Nephron progenitor cell (in vitro differentiated cells): ENCODE results near the gene BABAM2.
A peak's percentile ranks its signal among the peaks of the same experiment; 100 is the strongest.

Experiments used
- DNase-seq: peaks from one replicate; pipeline ENCODE4 v3.0.0; 2021
- H3K27ac Mint-ChIP-seq: 2 replicates; pipeline ENCODE4 v1.8.0; 2021; ENCODE audit warnings: mild to moderate bottlenecking, moderate library complexity, mixed read lengths
- H3K27me3 Mint-ChIP-seq: 2 replicates; pipeline ENCODE4 v1.8.0; 2021; ENCODE audit warnings: mild to moderate bottlenecking, low read depth, mixed read lengths; ENCODE audit not compliant: poor library complexity
- H3K36me3 Mint-ChIP-seq: 2 replicates; pipeline ENCODE4 v1.8.0; 2021; ENCODE audit warnings: low read depth, mixed read lengths
- H3K4me1 Mint-ChIP-seq: 2 replicates; pipeline ENCODE4 v1.8.0; 2021; ENCODE audit warnings: mixed read lengths
- H3K4me3 Mint-ChIP-seq: 2 replicates; pipeline ENCODE4 v1.8.0; 2021; ENCODE audit warnings: mild to moderate bottlenecking, moderate library complexity, mixed read lengths
- H3K9me3 Mint-ChIP-seq: 2 replicates; pipeline ENCODE4 v1.8.0; 2021; ENCODE audit warnings: mild to moderate bottlenecking, moderate library complexity, mixed read lengths
- TF ChIP-seq, protein P1 (sequence below): fragments of 200-600 bp; sonication (generic); IDR thresholded peaks from 2 replicates; pipeline ENCODE4 v1.5.0; 2021; ENCODE audit warnings: antibody characterized with exemption

Gene BABAM2

DNA sequence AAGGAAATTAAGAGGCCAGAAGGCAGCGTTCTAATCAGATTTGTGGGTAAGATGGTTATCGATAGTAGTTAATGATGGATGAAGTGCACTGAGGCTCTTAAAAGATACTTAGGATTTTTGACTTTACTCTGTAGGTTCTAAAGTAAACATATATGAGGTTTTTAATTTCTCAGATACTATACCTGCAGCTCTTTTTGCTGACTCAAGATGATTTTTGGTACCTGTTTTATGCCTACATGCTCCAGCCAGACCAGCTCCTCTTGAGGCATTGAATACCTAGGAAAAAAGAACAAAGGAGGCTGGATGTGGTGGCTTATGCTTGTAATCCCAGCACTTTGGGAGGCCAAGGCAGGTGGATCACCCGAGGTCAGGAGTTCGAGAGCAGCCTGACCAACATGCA, 260.5 kb downstream of the BABAM2 start:
- Mint-ChIP-seq H3K27ac (no peak overlapping the region), H3K4me1 (peaks cover 24% of the 10 kb centered on the region), H3K27me3 (no peaks in the 10 kb centered on the region), H3K9me3 (peaks cover 15% of the 10 kb centered on the region), H3K4me3 (no peak overlapping the region), H3K36me3 (peaks cover 36% of the 10 kb centered on the region)
- TF ChIP-seq, protein P1, sequence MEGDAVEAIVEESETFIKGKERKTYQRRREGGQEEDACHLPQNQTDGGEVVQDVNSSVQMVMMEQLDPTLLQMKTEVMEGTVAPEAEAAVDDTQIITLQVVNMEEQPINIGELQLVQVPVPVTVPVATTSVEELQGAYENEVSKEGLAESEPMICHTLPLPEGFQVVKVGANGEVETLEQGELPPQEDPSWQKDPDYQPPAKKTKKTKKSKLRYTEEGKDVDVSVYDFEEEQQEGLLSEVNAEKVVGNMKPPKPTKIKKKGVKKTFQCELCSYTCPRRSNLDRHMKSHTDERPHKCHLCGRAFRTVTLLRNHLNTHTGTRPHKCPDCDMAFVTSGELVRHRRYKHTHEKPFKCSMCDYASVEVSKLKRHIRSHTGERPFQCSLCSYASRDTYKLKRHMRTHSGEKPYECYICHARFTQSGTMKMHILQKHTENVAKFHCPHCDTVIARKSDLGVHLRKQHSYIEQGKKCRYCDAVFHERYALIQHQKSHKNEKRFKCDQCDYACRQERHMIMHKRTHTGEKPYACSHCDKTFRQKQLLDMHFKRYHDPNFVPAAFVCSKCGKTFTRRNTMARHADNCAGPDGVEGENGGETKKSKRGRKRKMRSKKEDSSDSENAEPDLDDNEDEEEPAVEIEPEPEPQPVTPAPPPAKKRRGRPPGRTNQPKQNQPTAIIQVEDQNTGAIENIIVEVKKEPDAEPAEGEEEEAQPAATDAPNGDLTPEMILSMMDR: no peak
- DNase-seq: no peak

DNA sequence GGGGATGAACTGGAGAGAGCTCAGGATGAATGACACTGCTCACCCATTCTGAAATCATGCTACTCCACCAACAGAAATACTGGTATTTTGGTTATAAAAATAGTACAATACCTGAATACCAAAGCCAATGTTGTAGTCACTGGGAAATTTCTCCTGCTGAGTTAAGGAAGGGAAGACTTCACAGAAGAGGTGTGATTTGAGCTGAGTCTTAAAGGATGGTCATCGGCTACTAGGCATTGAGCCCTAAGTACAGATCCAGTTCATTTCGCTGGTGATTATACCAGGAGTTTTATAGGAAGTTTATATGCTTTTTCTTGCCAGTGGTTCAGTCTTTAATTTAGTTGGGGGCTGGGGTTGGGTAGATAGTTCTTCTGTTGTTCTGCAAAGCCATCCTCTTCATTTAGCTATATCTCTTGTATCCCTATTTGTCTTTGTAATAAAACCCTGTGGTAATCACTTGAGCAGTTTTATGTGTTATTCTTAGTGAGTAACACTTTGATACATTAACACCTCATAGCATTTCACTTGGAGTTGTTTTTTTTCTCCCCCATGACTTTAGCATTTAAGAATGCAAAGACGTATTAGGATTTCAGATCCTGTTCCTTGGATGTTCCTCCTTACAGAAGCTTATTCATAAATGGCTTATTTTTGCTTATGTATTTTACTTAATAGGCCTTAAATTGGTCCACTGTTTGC, 262.2 kb downstream of the BABAM2 start:
- H3K9me3 Mint-ChIP-seq: peaks cover 14% of the 10 kb centered on the region
- H3K27ac Mint-ChIP-seq: peak overlapping the region; percentile 11
- H3K27me3 Mint-ChIP-seq: no peaks in the 10 kb centered on the region
- no peak overlapping the region for H3K4me3 Mint-ChIP-seq
- TF ChIP-seq, protein P1: no peak
- H3K4me1 Mint-ChIP-seq: peaks cover 24% of the 10 kb centered on the region
- H3K36me3 Mint-ChIP-seq: peaks cover 41% of the 10 kb centered on the region
- no peak for DNase-seq

DNA sequence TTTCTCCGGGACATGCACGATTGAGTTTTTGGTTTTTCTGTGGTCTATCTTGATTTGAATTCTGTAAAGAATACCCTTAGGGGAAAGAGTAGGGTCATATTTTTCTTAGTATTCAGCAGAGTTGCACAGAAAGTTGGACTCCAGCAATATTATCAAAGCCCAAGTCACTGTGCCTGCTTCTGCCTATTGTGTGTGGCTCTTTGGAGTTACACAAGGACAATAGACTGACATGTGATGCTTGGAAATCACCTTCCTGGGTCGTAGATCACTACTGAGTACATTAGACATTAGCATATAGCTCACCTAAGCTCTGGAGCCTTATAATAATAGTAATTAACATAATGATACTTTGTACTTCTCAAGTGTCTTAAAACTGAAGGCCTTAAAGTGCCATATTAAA, 263.3 kb downstream of the BABAM2 start:
- Mint-ChIP-seq H3K4me3 (no peak overlapping the region), H3K27me3 (no peaks in the 10 kb centered on the region), H3K4me1 (peaks cover 24% of the 10 kb centered on the region), H3K27ac (no peak overlapping the region), H3K36me3 (peaks cover 37% of the 10 kb centered on the region), H3K9me3 (peaks cover 14% of the 10 kb centered on the region)
- no peak for DNase-seq
- TF ChIP-seq, protein P1: no peak

DNA sequence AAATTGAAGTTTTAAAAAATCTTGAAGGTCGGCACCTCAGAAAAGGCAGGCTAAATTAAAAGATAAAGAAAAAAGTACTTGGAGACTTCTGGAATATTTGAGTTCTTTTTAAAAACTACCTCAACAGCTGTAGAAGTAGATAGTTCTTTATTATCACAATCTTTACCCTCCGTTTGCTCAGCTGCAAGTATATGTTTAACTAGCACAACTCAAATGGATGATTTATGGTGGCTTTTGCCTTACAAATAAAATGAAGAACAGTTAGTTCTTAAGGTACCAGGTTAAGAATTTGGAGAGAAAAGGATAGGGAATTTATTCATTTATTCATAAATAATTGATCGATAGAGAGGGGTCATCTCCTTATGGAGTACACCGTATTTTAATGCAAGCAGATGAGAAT, 264.6 kb downstream of the BABAM2 start:
- H3K27ac Mint-ChIP-seq: no peak overlapping the region
- H3K4me1 Mint-ChIP-seq: peaks cover 24% of the 10 kb centered on the region
- TF ChIP-seq, protein P1: no peak
- no peaks in the 10 kb centered on the region for H3K27me3 Mint-ChIP-seq
- DNase-seq: no peak
- peaks cover 42% of the 10 kb centered on the region for H3K36me3 Mint-ChIP-seq
- H3K9me3 Mint-ChIP-seq: peaks cover 14% of the 10 kb centered on the region
- H3K4me3 Mint-ChIP-seq: no peak overlapping the region

DNA sequence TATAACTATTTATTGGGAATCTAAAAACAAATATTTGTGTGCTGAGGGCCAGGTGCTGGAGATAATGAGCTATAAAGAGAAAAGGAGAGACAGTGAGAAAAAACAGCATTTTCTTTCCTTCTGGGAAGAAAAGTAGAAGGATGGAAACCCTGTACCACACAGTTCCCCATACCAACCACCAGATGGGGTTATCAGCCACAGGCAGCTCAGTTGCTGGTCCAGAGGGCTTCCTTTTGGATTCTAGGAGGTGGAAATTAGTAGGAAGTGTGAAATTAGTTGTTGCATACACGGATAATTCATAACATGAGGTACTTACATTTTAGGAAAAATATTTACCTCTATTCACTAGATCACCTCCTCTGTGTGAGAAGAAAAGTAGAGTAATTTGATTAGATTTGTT, 265.1 kb downstream of the BABAM2 start:
- DNase-seq: no peak
- H3K4me3 Mint-ChIP-seq: no peak overlapping the region
- H3K9me3 Mint-ChIP-seq: peaks cover 14% of the 10 kb centered on the region
- H3K27ac Mint-ChIP-seq: no peak overlapping the region
- peaks cover 24% of the 10 kb centered on the region for H3K4me1 Mint-ChIP-seq
- H3K36me3 Mint-ChIP-seq: peaks cover 39% of the 10 kb centered on the region
- TF ChIP-seq, protein P1: peak; percentile 48
- no peaks in the 10 kb centered on the region for H3K27me3 Mint-ChIP-seq

DNA sequence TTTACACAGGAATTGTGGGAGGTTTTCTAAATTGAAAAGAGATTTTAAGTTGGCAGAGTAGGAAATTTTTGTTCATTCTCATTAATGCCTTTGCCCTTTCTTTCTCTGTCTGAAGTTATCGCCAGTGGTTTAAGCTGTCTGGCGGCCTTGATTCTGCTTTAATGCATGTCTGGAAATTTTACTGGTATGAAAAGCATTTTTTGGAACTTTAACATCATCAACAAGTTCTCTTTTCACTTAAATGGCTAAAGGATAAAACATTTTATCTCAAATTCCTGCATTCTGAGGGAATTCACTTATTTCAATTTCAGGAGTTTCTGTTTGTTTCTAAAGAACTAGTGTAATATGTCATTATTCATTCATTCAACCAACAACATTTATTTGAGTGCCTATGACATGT, 268.3 kb downstream of the BABAM2 start:
- DNase-seq: no peak
- Mint-ChIP-seq H3K4me1 (peaks cover 9% of the 10 kb centered on the region), H3K36me3 (peaks cover 33% of the 10 kb centered on the region), H3K4me3 (no peak overlapping the region), H3K27ac (no peak overlapping the region), H3K9me3 (peaks cover 14% of the 10 kb centered on the region), H3K27me3 (no peaks in the 10 kb centered on the region)
- TF ChIP-seq, protein P1: no peak
